Measurements from ENCODE around the gene ZBTB20.

ZBTB20 gene

GRCh38 chr3:115087512-115087911 lies 59.6 kb downstream of the ZBTB20 start:
- no peak for DNase-seq

- DNase-seq, result no peak
These were observed 60.7 kb downstream of the ZBTB20 start for GRCh38 chr3:115086344-115086743.

- DNase-seq, result no peak
These were observed 61.8 kb downstream of the ZBTB20 start for GRCh38 chr3:115085197-115085865.

GRCh38 chr3:115084686-115085085 lies 62.4 kb downstream of the ZBTB20 start:
- DNase-seq, result no peak

- no peak for DNase-seq
These were observed 64.8 kb downstream of the ZBTB20 start for GRCh38 chr3:115082260-115082659.

- no peak for DNase-seq
These were observed 65.6 kb downstream of the ZBTB20 start for GRCh38 chr3:115081444-115081843.

- DNase-seq, result no peak
These were observed 69.4 kb downstream of the ZBTB20 start for GRCh38 chr3:115077501-115078250.

GRCh38 chr3:115074502-115074901 lies 72.6 kb downstream of the ZBTB20 start:
- DNase-seq, result no peak

GRCh38 chr3:115072265-115073021 lies 74.6 kb downstream of the ZBTB20 start:
- no peak for DNase-seq

- DNase-seq, result no peak
These were observed 75.5 kb downstream of the ZBTB20 start for GRCh38 chr3:115071601-115072000.

- DNase-seq, result no peak
These were observed 75.9 kb downstream of the ZBTB20 start for GRCh38 chr3:115071166-115071565.

- DNase-seq, result no peak
These were observed 78.3 kb downstream of the ZBTB20 start for GRCh38 chr3:115068799-115069198.

GRCh38 chr3:115062412-115062956 lies 84.6 kb downstream of the ZBTB20 start:
- no peak for DNase-seq

- no peak for DNase-seq
These were observed 85.1 kb downstream of the ZBTB20 start for GRCh38 chr3:115062009-115062408.

GRCh38 chr3:115052906-115053305 lies 94.2 kb downstream of the ZBTB20 start:
- DNase-seq, result no peak

GRCh38 chr3:115042351-115042750 lies 104.7 kb downstream of the ZBTB20 start:
- no peak for DNase-seq

GRCh38 chr3:115040673-115041286 lies 106.3 kb downstream of the ZBTB20 start:
- DNase-seq, result no peak

- no peak for DNase-seq
These were observed 106.8 kb downstream of the ZBTB20 start for GRCh38 chr3:115040246-115040645.

- no peak for DNase-seq
These were observed 108.3 kb downstream of the ZBTB20 start for GRCh38 chr3:115038817-115039216.

GRCh38 chr3:115022835-115023398 lies 124.2 kb downstream of the ZBTB20 start:
- DNase-seq, result no peak

- DNase-seq, result no peak
These were observed 124.9 kb downstream of the ZBTB20 start for GRCh38 chr3:115022199-115022598.

GRCh38 chr3:115021061-115021460 lies 126.0 kb downstream of the ZBTB20 start:
- DNase-seq, result no peak

GRCh38 chr3:115019900-115020299 lies 127.2 kb downstream of the ZBTB20 start:
- DNase-seq, result no peak
